ENCODE results near the gene SPATA21.

DNA sequence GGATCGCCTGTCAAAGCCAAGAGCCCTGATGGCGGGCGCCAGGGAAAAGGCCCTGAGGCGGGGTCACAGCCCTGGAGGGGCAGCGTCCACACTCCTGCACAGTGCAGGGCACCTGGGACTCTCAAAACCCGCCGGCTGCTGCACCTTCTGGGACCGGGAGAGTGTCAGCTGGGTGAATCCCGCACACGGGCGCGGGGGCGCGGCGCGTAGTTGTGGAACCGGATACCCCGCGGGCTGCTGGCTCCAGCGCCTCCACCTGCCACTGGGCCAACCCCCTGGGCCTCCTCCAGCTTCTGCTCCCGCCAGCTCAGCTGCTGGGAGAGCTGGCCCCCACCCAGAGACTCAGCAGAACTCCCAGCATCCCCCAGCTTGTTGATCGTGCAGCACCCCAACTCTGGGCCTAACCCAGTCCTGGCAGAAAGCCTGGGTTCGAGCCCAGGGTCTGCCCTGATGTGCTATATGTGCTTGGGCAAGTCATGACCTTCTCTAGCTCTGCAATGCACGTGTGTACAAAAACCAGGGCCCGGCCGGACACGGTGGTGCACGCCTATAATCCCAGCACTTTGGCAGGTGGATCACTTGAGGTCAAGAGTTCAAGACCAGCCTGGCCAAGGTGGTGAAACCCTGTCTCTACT is 37.1 kb upstream of the SPATA21 start:
- TF ChIP-seq, protein P1, sequence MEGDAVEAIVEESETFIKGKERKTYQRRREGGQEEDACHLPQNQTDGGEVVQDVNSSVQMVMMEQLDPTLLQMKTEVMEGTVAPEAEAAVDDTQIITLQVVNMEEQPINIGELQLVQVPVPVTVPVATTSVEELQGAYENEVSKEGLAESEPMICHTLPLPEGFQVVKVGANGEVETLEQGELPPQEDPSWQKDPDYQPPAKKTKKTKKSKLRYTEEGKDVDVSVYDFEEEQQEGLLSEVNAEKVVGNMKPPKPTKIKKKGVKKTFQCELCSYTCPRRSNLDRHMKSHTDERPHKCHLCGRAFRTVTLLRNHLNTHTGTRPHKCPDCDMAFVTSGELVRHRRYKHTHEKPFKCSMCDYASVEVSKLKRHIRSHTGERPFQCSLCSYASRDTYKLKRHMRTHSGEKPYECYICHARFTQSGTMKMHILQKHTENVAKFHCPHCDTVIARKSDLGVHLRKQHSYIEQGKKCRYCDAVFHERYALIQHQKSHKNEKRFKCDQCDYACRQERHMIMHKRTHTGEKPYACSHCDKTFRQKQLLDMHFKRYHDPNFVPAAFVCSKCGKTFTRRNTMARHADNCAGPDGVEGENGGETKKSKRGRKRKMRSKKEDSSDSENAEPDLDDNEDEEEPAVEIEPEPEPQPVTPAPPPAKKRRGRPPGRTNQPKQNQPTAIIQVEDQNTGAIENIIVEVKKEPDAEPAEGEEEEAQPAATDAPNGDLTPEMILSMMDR (IDR thresholded peaks at IDR 0.05), result no peak
- no peak for TF ChIP-seq POLR2A (IDR thresholded peaks at IDR 0.05)
